HG03354 (cell line): Measurements from ENCODE around the gene PARP12.

Experiments used
- ATAC-seq: cut with Tn5 transposase; IDR thresholded peaks from one replicate; pipeline ENCODE4 v1.9.1; 2021; ENCODE audit warnings: mild to moderate bottlenecking; ENCODE audit not compliant: unreplicated experiment, poor library complexity, severe bottlenecking

PARP12 gene

DNA sequence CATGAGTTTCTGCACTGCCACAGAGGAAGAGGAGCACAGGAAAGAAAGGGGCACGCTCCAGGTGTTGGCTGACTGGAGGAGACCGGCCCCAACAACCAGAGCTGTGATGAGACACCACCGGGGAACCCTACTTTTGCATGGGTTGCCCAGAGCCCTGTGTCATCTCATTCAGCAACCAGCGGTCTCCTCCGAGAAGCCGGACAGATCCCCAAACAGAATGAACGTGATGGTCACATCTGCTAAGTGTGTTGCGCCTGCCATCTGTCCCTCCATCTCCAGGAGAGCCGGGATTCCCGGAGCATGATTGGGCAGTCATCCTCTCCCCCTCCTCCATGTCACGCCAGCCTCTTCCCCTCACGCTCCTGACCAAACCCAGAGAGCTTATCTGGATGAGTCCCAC lies 22.9 kb downstream of the PARP12 start:
- ATAC-seq = no peak

DNA sequence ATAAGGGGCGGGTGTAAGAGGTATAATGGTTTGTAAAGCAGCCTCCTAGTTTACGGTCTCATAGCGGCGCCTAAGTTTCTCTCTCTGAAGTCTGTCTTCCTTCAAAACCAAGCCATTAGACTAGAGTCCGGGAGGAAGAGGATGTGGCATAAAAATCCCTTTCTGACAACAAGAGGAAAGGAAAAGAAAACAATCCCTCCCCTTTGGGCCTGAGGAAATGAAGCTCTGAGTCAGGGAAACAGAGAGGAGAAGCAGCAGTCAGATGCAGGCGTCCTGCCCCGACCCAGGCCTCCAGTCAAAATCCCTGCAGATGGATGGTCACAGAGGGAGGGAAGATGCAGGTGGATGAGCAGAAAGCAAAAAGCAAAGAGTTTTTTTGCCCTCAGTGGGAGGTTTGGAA lies 23.7 kb downstream of the PARP12 start:
- ATAC-seq = no peak

GRCh38 chr7:140036224-140036962 lies 26.4 kb downstream of the PARP12 start:
- peak; percentile 73 for ATAC-seq

- ATAC-seq = no peak
Observed at GRCh38 chr7:140035400-140036223, 27.1 kb downstream of the PARP12 start.

DNA sequence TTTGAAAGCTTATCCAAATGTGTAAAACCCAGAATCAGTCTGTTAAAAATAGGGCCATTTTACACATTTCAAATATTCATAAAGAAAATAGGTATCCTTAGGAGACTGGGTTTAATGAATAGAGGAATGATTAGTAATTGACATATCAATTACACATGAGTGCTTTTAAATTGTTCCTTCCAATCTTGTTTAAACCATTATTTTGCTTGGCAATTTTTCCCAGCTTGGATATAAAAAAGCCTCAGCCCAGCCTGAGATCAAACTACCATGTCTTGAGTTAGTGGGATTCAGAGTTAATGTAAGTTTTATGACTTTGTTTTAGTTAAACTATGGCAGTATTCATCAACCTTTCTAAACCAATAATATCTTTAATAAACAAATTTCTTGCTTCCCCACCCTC lies 28.3 kb downstream of the PARP12 start:
- no peak for ATAC-seq

GRCh38 chr7:140033779-140034363 lies 28.9 kb downstream of the PARP12 start:
- ATAC-seq = no peak

DNA sequence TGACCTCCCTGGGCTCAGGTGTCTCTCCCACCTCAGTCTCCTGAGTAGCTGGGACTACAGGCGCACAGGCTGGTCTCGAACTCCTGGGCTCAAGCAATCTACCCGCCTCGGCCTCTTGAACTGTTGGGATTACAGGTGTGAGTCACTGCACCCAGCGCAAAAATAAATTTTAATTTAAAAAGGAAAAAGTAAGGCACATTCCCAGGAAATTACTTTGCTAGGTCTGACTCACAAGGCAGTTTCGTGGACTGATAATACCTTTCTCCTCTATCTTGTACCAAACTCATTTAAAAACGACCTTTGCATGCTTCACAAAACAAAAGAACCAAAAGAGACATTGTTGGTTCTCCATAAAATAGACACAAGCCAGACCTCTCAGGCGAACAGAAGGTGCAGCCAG lies 29.7 kb downstream of the PARP12 start:
- no peak for ATAC-seq

DNA sequence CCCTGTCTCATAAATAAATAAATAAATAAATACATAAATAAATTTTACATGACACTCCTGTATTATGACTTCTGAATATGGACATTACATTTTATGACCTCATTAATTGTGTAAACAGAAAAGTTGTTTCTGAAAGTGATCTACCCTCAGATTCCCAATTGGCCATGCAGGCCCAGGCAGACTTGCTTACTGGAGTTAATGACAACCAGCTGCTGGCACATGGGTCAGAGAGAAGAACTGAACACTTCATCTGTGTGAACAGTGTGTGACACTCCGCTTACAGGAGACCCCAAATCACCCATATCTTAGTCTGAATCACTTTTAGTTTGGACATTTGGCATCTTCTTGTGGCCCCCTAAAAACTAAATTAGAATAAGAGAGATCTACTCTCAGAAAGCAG lies 31.4 kb downstream of the PARP12 start:
- ATAC-seq = no peak

DNA sequence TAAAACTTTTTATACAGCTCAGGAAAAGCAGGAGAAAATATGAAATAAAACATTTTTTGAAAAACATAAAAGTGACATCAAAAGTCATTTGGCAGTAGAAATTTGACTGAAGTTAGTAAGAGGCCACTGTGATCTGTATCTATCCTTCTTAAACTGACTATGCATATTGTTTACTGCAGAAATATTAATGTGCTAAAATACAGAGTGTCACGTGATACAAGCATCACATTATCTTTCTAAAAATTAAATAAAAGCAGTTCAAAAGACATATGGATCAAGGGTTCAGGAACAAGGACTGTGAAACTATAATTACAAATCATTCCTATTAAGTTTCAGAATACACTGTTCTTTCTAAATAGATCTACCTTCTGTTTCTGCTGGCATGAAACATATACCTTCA lies 33.7 kb downstream of the PARP12 start:
- ATAC-seq = no peak

GRCh38 chr7:140028311-140028710 lies 34.4 kb downstream of the PARP12 start:
- no peak for ATAC-seq

GRCh38 chr7:140027858-140028257 lies 34.9 kb downstream of the PARP12 start:
- ATAC-seq = no peak

DNA sequence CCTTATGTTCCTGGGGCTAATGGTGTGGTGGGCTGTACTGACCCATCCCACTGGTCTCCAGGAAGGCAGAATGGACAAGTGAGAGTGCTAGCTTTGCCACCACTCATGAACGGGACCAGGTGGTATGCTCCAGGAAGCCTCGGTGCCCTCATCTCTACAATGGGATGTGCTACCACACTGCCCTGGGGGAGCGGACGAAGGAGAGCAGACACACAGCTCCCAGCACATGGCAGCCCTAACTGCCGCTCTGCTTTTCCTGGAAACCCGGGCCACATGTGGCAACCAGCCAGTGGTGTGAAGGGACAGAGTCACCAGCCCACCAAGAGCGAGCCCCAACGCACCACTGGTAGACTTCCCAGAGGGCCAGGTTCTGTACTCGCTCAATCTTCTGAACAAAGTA lies 35.8 kb downstream of the PARP12 start:
- no peak for ATAC-seq

DNA sequence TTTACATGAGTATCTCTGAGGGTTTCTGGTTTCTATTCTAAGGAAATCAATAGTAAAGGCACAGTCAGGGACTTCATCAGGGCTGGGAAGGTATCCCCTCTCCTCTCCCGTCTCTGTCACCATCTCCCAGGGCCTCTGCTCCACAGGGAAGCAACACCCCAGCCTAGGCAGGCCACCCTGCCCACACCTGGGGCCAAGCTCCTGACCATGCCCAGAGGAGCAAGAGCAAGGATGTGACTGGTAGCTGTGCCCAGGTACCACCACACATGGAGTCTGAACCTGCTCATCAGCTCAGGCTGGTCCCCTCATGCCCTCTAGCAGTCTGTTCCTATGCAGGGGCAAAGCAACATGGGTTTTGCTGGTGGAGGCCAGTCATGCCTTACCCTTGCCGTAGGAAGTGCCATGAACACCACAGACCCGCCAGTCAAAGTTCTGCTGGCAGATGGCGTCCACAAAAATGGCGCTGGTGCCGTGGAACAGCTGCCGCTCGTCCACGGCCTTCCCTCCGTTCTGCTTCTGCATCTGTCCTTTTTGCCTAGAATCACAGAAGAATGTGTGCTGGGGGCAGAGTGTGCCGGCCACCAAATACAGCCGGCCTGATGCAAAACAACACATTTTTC lies 36.8 kb downstream of the PARP12 start:
- no peak for ATAC-seq

DNA sequence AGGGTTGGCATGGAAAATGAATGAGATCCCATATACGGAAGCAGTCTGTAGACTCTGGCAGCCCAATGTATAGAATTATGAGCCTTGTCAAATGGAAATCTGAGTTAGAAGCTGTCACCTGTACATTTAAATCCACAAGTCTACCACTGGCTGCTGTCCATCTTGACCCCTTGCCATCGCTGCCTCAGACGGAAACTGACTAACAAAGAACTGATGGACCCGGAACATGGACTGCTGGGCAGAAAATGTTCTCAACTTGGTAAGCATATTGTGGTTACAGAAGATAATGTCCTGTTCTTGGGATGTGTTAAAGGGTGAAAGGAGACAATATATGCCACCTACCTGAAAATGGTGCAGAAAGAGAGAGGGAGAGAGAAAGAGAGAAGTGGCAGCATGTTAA lies 37.5 kb downstream of the PARP12 start:
- ATAC-seq = no peak

- ATAC-seq = no peak
Observed at GRCh38 chr7:140024585-140024984, 38.2 kb downstream of the PARP12 start.

GRCh38 chr7:140023728-140024127 lies 39.0 kb downstream of the PARP12 start:
- no peak for ATAC-seq

DNA sequence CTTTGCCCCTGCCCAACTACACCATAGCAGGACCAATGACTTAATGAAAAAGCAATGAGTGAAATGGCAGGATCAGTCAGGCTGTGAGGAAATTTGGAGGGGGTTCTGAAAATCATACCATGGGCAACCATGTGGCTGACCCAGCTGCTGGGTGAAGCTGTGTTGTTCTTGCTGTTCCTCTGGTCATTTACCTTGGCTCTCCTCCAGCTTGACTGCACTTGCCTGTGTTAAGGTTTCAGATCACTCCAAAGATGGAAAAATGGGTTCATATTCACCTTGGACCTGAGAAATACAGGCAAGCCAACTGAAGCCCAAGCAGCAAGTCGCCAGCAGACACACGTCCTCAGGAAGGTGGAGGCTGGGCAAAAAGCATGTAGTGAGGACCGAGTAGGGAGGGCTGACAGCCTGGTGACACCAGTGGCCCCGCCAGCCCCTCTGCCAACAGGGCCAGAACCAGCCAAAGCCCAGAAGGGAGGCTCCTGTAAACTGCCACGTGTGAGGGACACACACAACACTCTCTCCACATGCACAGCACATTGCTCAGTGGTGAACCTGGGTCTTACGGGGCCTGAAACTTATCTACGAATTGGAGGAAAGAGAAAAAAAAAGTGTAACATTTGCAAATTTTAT lies 40.1 kb downstream of the PARP12 start:
- ATAC-seq = no peak

- no peak for ATAC-seq
Observed at GRCh38 chr7:140021603-140022002, 41.1 kb downstream of the PARP12 start.

GRCh38 chr7:140019606-140020005 lies 43.1 kb downstream of the PARP12 start:
- ATAC-seq = no peak

DNA sequence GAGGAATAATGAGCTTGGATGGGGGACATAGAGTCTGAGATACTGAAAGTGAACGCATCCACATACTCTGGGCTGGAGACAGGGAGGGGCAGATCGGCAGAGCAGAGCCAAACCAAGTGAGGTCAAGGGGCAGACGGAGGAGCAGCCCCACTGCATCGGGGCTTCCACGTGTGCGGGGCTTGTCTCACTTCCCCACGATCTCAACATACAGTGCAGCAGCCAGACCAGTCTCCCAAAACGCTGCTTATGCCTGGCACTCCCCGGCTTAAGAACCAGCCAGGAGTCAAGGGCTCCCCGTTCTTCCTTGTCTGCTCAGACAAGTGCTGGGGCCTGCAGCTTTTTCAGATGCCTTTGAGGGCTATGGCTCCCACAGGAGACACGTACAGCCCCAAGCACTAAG lies 43.6 kb downstream of the PARP12 start:
- no peak for ATAC-seq
